Neural cell (in vitro differentiated cells): ENCODE measurements around the gene HDC.

Experiments used
- EZH2 ChIP-seq: fragments of 200-600, 300-800 bp; shearing (Covaris generic), sonication (generic); IDR thresholded peaks from 2 replicates; pipeline ENCODE4 v1.6.1; 2014; ENCODE audit warnings: antibody characterized with exemption, low read length, borderline replicate concordance, mild to moderate bottlenecking; ENCODE audit not compliant: insufficient read depth, poor library complexity, severe bottlenecking
- MXI1 ChIP-seq: fragments of 450-650 bp; conservative IDR thresholded peaks from 2 replicates; pipeline ENCODE4 v1.6.1; 2014; ENCODE audit warnings: antibody characterized with exemption, mild to moderate bottlenecking; ENCODE audit not compliant: poor library complexity, severe bottlenecking
- POLR2AphosphoS5 ChIP-seq: IDR thresholded peaks from 2 replicates; pipeline ENCODE4 v1.6.1; 2012
- RAD21 ChIP-seq: fragments of 450-650 bp; conservative IDR thresholded peaks from 2 replicates; pipeline ENCODE4 v1.6.1; 2014; ENCODE audit warnings: antibody characterized with exemption, mild to moderate bottlenecking, moderate library complexity
- SMC3 ChIP-seq: fragments of 450-650 bp; conservative IDR thresholded peaks from 2 replicates; pipeline ENCODE4 v1.6.1; 2014; ENCODE audit warnings: antibody characterized with exemption, mild to moderate bottlenecking, moderate library complexity; ENCODE audit not compliant: poor library complexity
- TAF1 ChIP-seq: IDR thresholded peaks from 2 replicates; pipeline ENCODE4 v1.6.1; 2012; ENCODE audit warnings: low read depth
- TF ChIP-seq, protein P1 (sequence below): fragments of 450-650 bp; IDR thresholded peaks from 2 replicates; pipeline ENCODE4 v1.5.1; 2014; ENCODE audit warnings: antibody characterized with exemption, mild to moderate bottlenecking, moderate library complexity; ENCODE audit not compliant: poor library complexity, severe bottlenecking

DNA sequence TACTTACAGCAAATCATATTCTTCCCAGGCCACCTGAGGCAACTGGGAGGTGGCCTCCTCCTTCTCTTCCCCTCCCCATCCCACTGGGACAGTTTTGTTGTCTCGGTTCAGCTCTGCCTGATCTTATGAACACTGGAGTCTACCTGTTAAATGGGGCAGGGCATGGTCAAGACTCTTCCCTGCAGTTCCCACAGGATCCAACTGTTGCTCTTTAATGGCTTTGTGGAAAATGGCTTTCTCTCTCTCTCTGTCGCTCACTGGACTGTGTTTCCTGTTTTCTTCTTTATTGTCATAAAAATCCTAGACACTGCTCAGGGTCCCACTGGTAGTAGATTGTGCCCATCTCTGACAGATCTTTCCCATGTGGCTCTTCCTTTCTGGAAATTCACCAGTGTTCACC, 43.3 kb downstream of the HDC start:
- TF ChIP-seq, protein P1, sequence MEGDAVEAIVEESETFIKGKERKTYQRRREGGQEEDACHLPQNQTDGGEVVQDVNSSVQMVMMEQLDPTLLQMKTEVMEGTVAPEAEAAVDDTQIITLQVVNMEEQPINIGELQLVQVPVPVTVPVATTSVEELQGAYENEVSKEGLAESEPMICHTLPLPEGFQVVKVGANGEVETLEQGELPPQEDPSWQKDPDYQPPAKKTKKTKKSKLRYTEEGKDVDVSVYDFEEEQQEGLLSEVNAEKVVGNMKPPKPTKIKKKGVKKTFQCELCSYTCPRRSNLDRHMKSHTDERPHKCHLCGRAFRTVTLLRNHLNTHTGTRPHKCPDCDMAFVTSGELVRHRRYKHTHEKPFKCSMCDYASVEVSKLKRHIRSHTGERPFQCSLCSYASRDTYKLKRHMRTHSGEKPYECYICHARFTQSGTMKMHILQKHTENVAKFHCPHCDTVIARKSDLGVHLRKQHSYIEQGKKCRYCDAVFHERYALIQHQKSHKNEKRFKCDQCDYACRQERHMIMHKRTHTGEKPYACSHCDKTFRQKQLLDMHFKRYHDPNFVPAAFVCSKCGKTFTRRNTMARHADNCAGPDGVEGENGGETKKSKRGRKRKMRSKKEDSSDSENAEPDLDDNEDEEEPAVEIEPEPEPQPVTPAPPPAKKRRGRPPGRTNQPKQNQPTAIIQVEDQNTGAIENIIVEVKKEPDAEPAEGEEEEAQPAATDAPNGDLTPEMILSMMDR, result no peak
- no peak for TF ChIP-seq MXI1
- no peak for TF ChIP-seq POLR2AphosphoS5
- no peak for TF ChIP-seq RAD21
- TF ChIP-seq TAF1, result no peak
- TF ChIP-seq EZH2, result no peak
- no peak for TF ChIP-seq SMC3
